Activated CD8-positive, alpha-beta memory T cell treated with anti-CD3 and anti-CD28 coated beads for 1 hour (primary cell): ENCODE data around the gene PRR27.

Experiments
- DNase-seq, 2 donors: peaks; one replicate each; pipeline ENCODE4 v3.0.0-alpha.2; 2020; ENCODE audit warnings: low read depth in 1 of 2; ENCODE audit errors: extremely low read depth in 1 of 2

PRR27 gene

GRCh38 chr4:70153937-70154336 lies at the start of gene PRR27:
Gene PRR27 (plus strand): TSS chr4:70154237. CDS start chr4:70154376, 139 bp downstream.
- DNase-seq, result no peak

DNA sequence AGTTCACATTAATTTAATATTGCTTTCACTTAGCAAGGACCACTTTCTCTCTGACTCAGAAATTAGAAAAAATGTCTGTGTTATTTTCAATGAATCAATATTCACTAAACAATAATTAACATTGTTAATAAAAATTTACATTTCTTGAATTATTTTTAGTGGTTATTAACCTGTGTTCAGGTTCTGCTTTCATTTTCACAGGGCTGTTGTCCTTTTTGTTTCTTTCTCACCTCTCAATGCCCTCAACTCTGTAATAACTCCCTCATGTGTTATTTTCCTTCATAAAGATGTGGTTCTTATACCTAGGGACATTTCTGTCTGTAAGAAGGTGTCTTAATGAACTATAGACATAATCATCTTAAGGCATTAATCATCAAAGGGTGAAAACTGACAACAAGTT lies 43.1 kb upstream of the PRR27 start:
- no peak for DNase-seq

DNA sequence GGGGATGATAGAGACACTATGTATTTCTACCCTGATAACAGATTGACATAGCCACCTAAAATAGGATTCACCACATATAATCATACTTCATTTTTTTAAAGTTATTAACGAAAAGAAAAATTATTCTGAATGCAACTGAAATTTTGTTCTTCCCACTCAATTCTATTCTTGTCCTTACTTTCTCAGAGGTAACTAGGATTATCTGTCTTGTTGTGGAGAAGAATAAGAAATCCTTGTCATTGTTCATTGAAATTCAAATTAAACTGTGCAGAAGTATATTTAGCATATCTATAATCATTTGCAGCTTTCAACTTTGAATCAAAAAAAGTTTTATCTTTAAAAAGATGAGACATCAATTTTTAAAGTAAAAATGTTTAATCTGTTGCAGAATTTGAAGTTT lies 40.4 kb upstream of the PRR27 start:
- DNase-seq, result no peak

DNA sequence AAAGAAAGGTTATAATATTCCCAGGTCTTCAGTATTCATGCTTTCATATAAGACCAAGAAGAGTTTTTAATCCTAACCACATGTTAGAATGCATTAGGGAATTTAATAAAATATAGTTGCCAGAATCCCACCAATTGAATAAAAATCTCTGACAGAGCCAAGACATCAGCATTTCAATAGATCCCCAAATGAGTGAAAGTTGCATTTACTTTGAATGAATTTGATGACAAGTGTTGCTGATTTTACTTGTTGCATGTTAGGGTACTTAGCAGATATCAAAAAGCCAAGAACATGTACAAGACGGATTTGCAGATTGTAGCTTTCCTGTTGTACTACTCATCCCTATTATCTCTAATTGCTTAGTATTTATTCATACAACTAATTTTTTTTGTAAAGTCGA lies 39.9 kb upstream of the PRR27 start:
- DNase-seq, result no peak

DNA sequence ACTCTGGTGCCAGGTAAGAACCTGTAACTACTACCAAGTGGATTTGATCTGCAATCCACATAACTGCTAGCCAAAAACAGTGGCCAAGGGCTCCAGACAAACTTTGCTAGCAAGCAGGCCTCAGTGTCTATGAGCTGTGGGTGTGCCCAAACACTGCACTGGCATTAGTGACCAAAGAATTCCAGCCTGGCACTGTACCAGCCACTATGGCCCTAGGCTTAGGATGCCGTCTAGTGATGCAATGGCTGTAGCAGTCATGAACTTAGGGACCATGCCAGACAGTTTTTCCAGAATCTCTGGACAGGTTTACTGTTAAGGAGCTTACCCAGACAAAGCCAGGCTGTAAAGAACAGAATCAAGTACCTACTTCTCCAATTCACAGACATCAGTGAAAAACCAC lies 33.7 kb upstream of the PRR27 start:
- DNase-seq, result no peak

DNA sequence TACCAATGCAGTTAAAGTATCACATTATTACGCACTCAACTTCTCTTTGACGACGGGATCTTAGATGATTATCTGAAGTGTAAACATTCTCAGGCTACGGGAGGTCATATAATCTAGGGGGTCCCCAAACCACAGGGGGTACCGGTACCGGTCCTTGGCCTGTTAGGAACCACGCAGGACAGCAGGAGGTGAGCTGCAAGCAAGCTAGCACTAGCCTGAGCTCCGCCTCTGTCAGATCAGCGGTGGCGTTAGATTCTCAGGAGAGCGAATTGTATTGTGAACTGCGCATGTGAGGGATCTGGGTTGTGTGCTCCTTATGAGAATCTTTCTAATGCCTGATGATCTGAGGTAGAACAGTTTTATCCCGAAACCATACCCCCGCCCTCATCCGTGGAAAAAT lies 20.6 kb upstream of the PRR27 start:
- no peak for DNase-seq

DNA sequence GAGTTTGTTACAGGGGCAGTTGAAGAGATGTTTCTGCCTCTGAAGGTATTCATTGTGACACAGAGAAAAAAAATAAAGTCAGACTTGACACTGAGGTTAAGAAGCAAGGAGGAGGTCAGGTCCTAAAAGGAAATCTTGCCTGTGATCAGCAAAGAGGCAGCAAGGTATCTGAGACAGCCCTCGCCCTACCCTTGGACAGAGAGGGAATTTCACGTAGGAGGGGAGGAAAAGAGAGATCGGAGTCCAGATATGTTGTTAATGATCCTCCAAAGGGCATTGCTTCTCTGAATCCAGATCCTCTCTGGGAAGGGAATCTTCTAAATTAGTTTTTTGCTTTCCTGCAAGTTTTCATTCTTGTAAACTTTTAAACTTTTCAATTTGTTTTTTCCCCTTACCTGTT lies 15.3 kb upstream of the PRR27 start:
- no peak for DNase-seq

DNA sequence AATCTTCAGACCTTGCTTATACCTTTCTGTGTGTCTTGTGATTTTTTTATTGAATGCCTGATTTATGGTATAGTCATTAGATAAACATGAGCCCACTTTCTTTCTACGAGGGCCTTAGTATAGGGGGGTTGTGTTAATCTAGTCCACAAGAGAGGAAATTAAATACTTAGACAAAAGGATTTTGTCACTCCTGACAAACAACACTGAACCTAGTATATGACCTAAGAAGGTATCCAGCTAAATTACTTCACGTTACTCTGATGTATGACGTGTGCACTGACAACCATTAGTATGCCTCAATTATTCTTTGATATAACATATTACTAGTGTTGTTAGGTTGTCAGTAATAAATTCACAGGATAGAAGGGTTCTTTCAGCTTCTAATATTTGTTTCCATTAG lies 2.8 kb upstream of the PRR27 start:
- DNase-seq, result no peak

DNA sequence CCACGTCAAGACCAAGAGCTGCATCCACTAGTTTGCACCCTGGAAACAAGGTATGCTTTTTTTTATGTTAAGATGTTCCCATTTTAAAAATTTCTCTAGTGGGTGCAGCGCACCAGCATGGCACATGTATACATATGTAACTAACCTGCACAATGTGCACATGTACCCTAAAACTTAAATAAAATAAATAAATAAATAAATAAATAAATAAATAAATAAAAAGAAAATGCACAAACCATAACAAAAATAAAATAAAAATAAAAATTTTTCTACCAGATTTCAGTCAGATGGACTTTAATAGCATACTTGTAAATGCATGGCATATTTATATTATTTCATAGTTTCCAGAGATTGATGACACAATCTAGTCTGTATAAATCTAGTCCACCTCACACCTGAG lies 1.9 kb upstream of the PRR27 start:
- no peak for DNase-seq

DNA sequence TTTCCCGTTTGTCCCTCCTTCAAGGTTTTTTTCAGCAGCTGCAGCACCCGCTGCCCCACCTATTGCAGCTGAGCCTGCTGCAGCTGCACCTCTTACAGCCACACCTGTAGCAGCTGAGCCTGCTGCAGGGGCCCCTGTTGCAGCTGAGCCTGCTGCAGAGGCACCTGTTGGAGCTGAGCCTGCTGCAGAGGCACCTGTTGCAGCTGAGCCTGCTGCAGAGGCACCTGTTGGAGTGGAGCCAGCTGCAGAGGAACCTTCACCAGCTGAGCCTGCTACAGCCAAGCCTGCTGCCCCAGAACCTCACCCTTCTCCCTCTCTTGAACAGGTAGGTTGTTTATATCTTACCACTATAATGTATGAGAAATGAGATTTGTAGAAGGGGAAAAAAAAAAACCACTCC lies 4.5 kb downstream of the PRR27 start:
- no peak for DNase-seq

GRCh38 chr4:70177090-70177489 lies 23.1 kb downstream of the PRR27 start:
- DNase-seq, result no peak

- no peak for DNase-seq
Measured at GRCh38 chr4:70178075-70178660, 24.1 kb downstream of the PRR27 start.

DNA sequence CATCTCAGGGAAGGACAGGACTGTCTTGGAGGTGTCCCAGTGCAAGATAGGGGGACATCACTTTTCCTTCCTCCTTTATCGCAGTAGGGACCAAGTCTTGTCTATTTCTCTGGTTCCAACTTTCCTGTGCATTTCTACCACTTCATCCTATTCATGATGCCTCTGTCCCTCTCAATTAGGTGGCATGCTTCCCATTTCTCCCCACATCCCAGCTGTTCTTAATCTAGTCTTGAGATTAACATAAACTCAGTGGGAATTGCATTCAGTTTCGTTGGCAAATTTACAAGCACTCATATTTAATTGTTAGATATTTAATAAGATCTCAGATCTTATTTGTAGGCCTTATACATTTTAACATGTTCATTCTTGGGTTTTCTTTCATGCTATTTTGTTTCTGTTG lies 25.8 kb downstream of the PRR27 start:
- no peak for DNase-seq

- no peak for DNase-seq
Measured at GRCh38 chr4:70181864-70182263, 27.8 kb downstream of the PRR27 start.

DNA sequence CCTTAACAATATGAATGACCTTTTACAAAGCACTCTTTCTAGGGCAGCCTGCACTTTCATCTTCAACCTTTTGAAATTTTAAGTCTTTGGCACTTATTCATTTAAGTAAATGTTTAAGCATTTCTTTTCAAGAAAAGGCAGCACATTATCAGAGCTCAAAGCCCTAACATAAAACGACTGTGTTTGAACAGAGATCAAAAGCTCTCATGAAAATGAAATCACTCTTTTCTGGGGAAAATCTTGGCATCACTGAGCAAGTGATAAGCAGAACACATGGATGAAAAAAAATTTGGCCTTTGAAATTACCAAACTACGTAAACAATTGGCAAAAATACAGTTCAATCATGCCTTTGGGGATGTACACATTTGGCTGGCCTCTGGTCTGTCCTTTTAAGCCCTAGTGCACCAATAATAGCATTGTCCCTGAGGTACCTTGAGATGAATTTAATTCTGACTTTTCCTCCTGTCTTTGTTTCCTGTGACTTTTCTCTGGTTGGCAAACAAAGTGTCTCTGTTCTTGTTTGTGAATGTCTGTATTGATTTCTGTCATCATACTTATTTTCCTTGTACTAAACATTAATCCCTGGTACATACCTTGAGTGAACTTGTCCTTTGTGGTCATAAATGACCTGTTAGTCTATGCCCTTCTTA lies 28.6 kb downstream of the PRR27 start:
- no peak for DNase-seq

DNA sequence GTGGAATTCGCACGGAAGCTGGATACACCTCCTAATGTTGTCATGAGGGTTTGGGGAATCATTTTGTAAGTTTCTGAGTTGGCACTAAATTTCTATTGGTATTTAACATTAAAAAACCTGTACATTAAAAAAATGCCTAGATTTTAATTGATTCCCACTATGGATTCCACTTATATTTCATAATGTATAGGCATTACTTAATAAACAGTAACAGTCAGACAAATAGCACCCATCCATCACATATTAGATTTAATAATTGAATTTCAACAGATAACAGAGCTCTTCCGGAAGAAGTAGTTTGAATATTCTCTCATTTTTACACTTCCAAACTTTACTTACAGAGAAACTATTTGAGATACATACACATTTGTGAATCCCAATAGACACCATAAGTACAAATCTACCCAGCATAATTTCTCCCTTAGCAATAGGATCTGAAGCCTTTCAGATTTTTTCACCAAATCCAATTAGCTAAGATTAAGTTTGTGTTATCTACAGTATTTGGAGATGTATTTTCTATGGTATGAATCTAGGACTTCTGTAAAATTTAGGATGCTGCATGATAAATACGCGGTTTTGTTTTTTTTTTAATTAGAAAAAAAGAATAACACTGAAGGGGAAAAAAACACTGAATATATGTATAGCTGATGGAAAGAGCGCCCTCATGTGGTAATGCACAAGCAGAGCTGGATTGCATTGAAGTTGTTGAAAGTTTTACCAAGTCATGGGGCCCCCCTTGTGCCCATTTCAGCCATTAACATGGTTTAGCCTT lies 29.3 kb downstream of the PRR27 start:
- DNase-seq, result no peak

DNA sequence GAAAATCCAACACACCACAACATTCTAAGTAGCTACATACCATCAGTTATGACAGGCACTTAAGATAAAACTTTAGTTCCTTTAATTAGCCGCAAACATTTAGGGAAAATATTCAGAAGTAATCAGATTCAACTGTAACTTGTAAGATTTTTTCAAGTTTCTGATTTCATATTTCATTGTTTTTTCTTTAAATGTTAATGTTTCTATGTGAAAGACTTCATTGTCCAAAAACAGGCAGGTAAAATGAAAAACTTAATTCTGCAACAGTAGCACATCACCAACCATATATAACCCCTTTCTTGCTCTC lies 29.9 kb downstream of the PRR27 start:
- no peak for DNase-seq

GRCh38 chr4:70187216-70187615 lies 33.2 kb downstream of the PRR27 start:
- no peak for DNase-seq

DNA sequence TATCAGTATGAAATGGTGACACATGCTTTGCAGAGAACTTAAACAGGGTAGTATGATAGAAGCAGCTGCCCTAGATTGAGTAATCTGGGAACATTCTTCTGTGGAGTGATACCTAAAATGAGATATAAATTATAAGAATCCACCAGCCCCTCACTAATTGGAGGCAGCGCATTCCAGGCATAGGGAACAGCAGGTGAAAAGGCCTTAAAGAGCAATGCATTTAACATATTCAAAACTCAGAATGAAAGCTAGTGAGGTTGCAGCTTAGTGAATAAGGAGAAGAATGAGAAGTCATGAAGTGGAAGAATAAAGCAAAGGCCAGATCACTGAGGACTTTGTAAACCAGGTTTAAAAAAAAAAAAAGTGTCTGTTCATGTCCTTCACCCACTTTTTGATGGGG lies 36.5 kb downstream of the PRR27 start:
- no peak for DNase-seq

- no peak for DNase-seq
Measured at GRCh38 chr4:70191647-70192046, 37.6 kb downstream of the PRR27 start.

DNA sequence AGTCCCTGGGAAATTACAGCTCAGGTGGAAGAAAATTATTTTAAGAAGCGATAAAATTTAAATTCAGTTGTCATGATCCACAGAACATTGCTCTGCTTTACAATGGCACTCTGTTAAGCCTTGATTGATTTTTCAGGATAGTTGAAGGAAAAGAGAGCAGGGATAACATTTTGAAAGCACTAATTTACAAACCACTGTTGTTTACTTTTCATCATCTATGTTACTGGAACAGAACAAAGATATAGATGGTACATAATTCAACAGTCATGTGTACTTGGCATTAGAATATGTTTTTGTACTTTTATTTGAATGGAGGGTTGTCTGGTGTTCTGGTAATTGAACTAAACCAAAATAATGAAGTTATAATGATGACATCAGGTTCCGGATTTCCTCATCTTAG lies 38.9 kb downstream of the PRR27 start:
- DNase-seq, result no peak

GRCh38 chr4:70195425-70195824 lies 41.4 kb downstream of the PRR27 start, which contains the start of gene ODAM:
Gene ODAM (plus strand): TSS chr4:70195725. CDS start chr4:70196544, 819 bp downstream.
- no peak for DNase-seq
